GM12891 (cell line): ENCODE measurements around the gene MISP.

Source experiments
- DNase-seq: peaks from one replicate; pipeline ENCODE4 v3.0.0; 2011; ENCODE audit warnings: low spot score; ENCODE audit not compliant: insufficient read length
- FAIRE-seq: peaks from 2 replicates; lab custom pipeline; 2011; peaks lifted over from hg19 to GRCh38; lab: Jason Lieb, UNC
- PAX5 ChIP-seq: IDR thresholded peaks from 2 replicates; pipeline ENCODE4 v1.6.1; 2011; ENCODE audit warnings: low read length, moderate library complexity, mild to moderate bottlenecking; ENCODE audit not compliant: insufficient read depth, severe bottlenecking
- POLR2A ChIP-seq: IDR thresholded peaks from 2 replicates; pipeline ENCODE4 v1.6.1; 2011; ENCODE audit warnings: low read depth, low read length, control low read depth
- POLR2AphosphoS5 ChIP-seq: IDR thresholded peaks from 2 replicates; pipeline ENCODE4 v1.6.1; 2011; ENCODE audit warnings: low read depth, low read length, control low read depth
- POU2F2 ChIP-seq: IDR thresholded peaks from 2 replicates; pipeline ENCODE4 v1.6.1; 2011; ENCODE audit warnings: low read depth, mild to moderate bottlenecking, control low read depth, low read length, moderate library complexity
- SPI1 ChIP-seq: IDR thresholded peaks from 2 replicates; pipeline ENCODE4 v1.6.1; 2011; ENCODE audit warnings: low read depth, low read length, control low read depth
- TAF1 ChIP-seq: IDR thresholded peaks from 2 replicates; pipeline ENCODE4 v1.6.1; 2011; ENCODE audit warnings: low read depth, low read length, control low read depth

Gene MISP

GRCh38 chr19:710767-711166 lies 40.1 kb upstream of the MISP start:
- no peak for TF ChIP-seq SPI1
- TF ChIP-seq TAF1: no peak
- no peak for TF ChIP-seq POLR2A
- no peak for TF ChIP-seq PAX5
- no peak for TF ChIP-seq POLR2AphosphoS5
- TF ChIP-seq POU2F2: no peak
- no peak for FAIRE-seq
- no peak for DNase-seq

GRCh38 chr19:711254-711653 lies 39.7 kb upstream of the MISP start:
- no peak for FAIRE-seq
- TF ChIP-seq SPI1 (no peak), POU2F2 (no peak), POLR2AphosphoS5 (no peak), PAX5 (no peak), POLR2A (no peak), TAF1 (no peak)
- DNase-seq: no peak

GRCh38 chr19:715347-715746 lies 35.6 kb upstream of the MISP start:
- TF ChIP-seq TAF1: no peak
- TF ChIP-seq POLR2A: no peak
- no peak for TF ChIP-seq POLR2AphosphoS5
- TF ChIP-seq POU2F2: no peak
- TF ChIP-seq SPI1: no peak
- TF ChIP-seq PAX5: no peak
- FAIRE-seq: no peak
- DNase-seq: no peak

- DNase-seq: no peak
- TF ChIP-seq PAX5 (peak; percentile 2), POU2F2 (no peak), SPI1 (no peak), POLR2AphosphoS5 (no peak), POLR2A (no peak), TAF1 (no peak)
- no peak for FAIRE-seq
Measured at GRCh38 chr19:718251-718951, 32.5 kb upstream of the MISP start.

DNA sequence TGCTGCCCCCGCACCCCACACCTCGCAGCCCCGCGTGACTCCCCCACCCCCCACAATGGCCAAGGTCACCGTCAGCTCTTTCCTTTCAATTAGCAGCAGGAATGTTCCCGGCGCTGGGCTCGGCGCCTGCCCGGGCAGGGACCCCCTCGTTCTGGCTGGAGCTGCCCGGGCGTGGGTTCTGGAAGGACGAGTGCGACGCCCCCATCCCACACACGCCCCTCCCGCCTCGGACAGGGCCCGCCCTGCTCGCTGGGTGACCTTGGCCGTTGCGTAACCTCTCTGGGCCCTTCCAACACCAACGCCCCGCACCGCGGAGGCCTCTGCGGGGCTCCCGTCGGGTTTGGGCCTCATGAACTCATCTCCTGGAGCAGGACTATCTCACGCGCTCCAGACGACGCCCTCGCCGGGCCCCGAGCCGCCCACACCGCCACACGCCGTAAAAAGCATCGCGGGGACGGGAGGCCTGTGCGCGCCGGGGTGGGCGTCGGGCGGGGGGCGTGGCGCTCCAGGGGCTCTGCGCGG lies 31.9 kb upstream of the MISP start:
- FAIRE-seq: no peak
- no peak for TF ChIP-seq POLR2A
- TF ChIP-seq SPI1: no peak
- TF ChIP-seq PAX5: no peak
- TF ChIP-seq TAF1: no peak
- no peak for TF ChIP-seq POU2F2
- no peak for TF ChIP-seq POLR2AphosphoS5
- DNase-seq: no peak

- no peak for FAIRE-seq
- TF ChIP-seq TAF1 (no peak), SPI1 (no peak), POU2F2 (no peak), POLR2AphosphoS5 (no peak), POLR2A (no peak), PAX5 (no peak)
- no peak for DNase-seq
Measured at GRCh38 chr19:719636-720344, 31.1 kb upstream of the MISP start.

DNA sequence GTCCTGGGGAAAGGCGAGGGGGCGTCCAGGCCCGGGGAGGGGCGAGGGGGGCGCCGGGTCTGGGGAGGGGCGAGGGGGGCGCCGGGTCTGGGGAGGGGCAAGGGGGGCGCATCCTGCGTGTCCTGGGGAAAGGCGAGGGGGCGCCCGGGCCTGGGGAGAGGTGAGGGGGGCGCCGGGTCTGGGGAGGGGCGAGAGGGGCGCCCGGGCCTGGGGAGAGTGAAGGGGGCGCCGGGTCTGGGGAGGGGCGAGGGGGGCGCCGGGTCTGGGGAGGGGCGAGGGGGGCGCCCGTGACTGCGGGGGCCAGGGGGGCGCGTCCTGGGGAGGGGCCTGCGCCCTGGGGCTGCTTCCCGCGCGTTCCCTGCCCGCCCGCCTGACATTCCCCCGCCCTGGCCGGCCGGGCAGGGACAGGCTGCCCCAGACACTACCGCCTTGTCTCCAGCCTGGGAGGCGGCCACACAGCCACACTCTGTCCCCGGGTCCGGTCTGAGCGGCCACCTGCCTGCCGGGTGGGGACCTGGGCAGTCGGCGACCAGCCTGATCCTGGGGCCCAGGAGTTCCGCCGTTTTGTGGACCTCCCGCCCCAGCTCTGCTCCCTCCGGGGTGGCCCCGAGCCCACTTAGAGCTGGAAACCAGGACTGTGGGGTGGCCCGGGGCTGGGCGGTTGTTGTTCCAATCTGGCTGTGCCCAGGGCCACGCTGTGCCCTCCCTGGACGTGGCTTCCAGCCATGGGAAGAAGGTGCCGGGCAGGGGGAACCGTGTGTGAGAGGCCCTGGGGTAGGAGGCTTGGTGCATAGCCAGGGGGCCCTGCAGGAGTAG lies 30.4 kb upstream of the MISP start:
- no peak for DNase-seq
- no peak for TF ChIP-seq PAX5
- no peak for TF ChIP-seq TAF1
- no peak for TF ChIP-seq POU2F2
- TF ChIP-seq POLR2A: no peak
- no peak for TF ChIP-seq SPI1
- TF ChIP-seq POLR2AphosphoS5: no peak
- no peak for FAIRE-seq

DNA sequence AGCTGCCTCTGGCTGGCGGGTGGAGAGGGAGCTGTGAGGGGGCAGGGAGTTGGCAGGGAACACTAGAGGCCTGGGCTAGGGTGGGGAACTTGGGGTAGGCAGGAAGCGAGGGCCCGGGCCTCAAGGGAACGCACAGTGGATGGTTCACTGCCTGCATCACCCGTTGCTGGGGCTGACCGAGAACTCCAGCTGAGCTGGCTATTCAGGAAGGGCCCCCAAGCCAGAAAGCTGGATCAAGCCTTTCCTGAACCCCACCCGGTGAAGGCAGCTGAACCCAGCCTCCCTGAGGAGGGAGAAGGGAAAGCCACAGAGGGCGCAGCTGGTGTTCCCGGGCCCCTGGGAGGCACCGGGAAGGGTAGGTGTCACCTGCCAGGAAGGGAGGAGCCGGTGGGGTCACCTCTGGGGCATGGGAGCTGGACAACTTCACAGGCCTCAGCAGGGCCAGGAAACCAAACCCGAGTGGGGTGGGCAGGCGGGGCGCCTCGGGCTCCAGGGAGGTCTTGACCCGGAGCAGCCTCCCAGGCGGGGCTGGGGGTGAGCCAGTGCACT lies 28.3 kb upstream of the MISP start:
- FAIRE-seq (no peak), DNase-seq (no peak)
- TF ChIP-seq TAF1: no peak
- no peak for TF ChIP-seq SPI1
- no peak for TF ChIP-seq POU2F2
- TF ChIP-seq PAX5: no peak
- no peak for TF ChIP-seq POLR2A
- no peak for TF ChIP-seq POLR2AphosphoS5

DNA sequence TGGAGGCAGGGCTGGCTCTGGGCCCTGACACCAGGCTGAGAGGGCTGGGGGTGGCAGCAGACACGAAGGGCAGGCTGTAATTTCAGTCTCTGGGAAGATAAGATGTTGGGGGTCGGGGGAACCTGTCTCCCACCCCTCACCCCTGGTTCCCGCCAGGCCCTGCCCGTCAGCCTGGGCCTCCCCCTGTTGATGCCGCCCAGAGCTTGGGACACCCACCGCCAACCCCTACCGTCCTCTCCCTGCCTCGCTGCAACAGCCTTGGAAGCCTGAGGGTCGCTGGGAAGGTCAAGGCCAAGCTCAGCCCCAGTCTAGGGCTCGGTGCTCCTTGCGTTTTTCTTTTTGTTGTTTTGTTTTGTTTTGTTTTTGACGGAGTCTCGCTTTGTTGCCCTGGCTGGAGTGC lies 27.7 kb upstream of the MISP start:
- no peak for TF ChIP-seq TAF1
- TF ChIP-seq PAX5: no peak
- TF ChIP-seq POLR2A: no peak
- no peak for TF ChIP-seq POLR2AphosphoS5
- no peak for TF ChIP-seq POU2F2
- no peak for TF ChIP-seq SPI1
- FAIRE-seq (no peak), DNase-seq (no peak)
